A549 (cell line): ENCODE measurements around the gene FGR. TPM values are rescaled to one million over a fixed set of nuclear protein-coding genes. Genes with fewer than 3 reads are reported as not detected.

ENCODE experiments used
- ATAC-seq, 2 experiments: fragments of 200-7000 bp in 1 of 2; fragments of >200 bp in 1 of 2; cut with Nextera tagmentation in 1 of 2; cut with Tn5 transposase in 1 of 2; 3 replicates each; pipeline versions ENCODE4 v1.8.0 to v1.9.1; 2018 to 2020; ENCODE audit warnings: mild to moderate bottlenecking in 1 of 2, moderate library complexity in 1 of 2
- CTCF ChIA-PET: fragments of 300-600 bp; sonication (Branson Sonifier 250); formaldehyde crosslinking; extraction: SDS; loops from one replicate; lab custom pipeline; 2021; ENCODE audit warnings: antibody characterized with exemption, inconsistent platforms; lab: Yijun Ruan, JAX
- POLR2A ChIA-PET: fragments of 350-600 bp; formaldehyde crosslinking; extraction: SDS; loops from one replicate; lab custom pipeline; 2021; ENCODE audit warnings: antibody characterized with exemption, inconsistent platforms; lab: Yijun Ruan, JAX
- DNase-seq, 2 experiments: peaks; one replicate each; pipeline versions ENCODE4 v3.0.0 to v3.0.0-alpha.2; 2011 to 2016; ENCODE audit warnings: low read depth in 1 of 2, low spot score in 1 of 2
- FAIRE-seq: peaks from 2 replicates; lab custom pipeline; 2011; peaks lifted over from hg19 to GRCh38; lab: Jason Lieb, UNC
- H3K27ac ChIP-seq, 2 experiments: fragments of >200 bp; sonication (Bioruptor Twin); formaldehyde crosslinking; 3 replicates each; pipeline ENCODE4 v1.5.1; 2016 to 2017
- H3K4me1 ChIP-seq: fragments of >200 bp; sonication (Bioruptor Twin); formaldehyde crosslinking; 3 replicates; pipeline ENCODE4 v1.6.1; 2016
- H3K4me2 ChIP-seq: fragments of >200 bp; sonication (Bioruptor Twin); formaldehyde crosslinking; 3 replicates; pipeline ENCODE4 v1.6.1; 2016
- H3K4me3 ChIP-seq: fragments of >200 bp; sonication (Bioruptor Twin); formaldehyde crosslinking; 3 replicates; pipeline ENCODE4 v1.5.1; 2016
- H3K9me3 ChIP-seq: fragments of >200 bp; sonication (Bioruptor Twin); formaldehyde crosslinking; 3 replicates; pipeline ENCODE4 v1.6.1; 2016
- ATOH8 ChIP-seq: fragments of 250-450 bp; sonication (Bioruptor Pico); IDR thresholded peaks from 2 replicates; pipeline ENCODE4 v1.5.0; 2020; ENCODE audit warnings: low read depth, mild to moderate bottlenecking, moderate library complexity
- BCL3 ChIP-seq: fragments of >200 bp; sonication (Bioruptor Twin); formaldehyde crosslinking; IDR thresholded peaks from 3 replicates; pipeline ENCODE4 v1.6.1; 2016
- CHD2 ChIP-seq: fragments of 150-350 bp; IDR thresholded peaks from 2 replicates; pipeline ENCODE4 v1.6.1; 2014; ENCODE audit warnings: low read length; ENCODE audit not compliant: partially characterized antibody
- CHD4 ChIP-seq: fragments of 200-600 bp; sonication (generic); IDR thresholded peaks from 2 replicates; pipeline ENCODE4 v1.6.1; 2016; ENCODE audit warnings: antibody characterized with exemption, mild to moderate bottlenecking, borderline replicate concordance
- FOSB ChIP-seq: fragments of 250-450 bp; sonication (Bioruptor Pico); IDR thresholded peaks from 2 replicates; pipeline ENCODE4 v1.5.0; 2020; ENCODE audit warnings: mild to moderate bottlenecking, moderate library complexity
- FOXS1 ChIP-seq: fragments of 250-450 bp; sonication (Bioruptor Pico); IDR thresholded peaks from 2 replicates; pipeline ENCODE4 v1.5.0; 2020; ENCODE audit warnings: mild to moderate bottlenecking, moderate library complexity
- HDAC2 ChIP-seq: fragments of 200-600 bp; sonication (generic); IDR thresholded peaks from 2 replicates; pipeline ENCODE4 v1.6.1; 2016
- NFE2L2 ChIP-seq: fragments of 150-350 bp; conservative IDR thresholded peaks from 2 replicates; pipeline ENCODE4 v1.6.1; 2014; ENCODE audit warnings: low read length
- NPAS2 ChIP-seq: fragments of 250-450 bp; sonication (Bioruptor Pico); IDR thresholded peaks from 2 replicates; pipeline ENCODE4 v1.8.0; 2022; ENCODE audit warnings: mild to moderate bottlenecking, moderate library complexity, borderline replicate concordance
- NR3C1 ChIP-seq: fragments of >200 bp; sonication (Bioruptor Twin); formaldehyde crosslinking; IDR thresholded peaks from 3 replicates; pipeline ENCODE4 v1.6.1; 2017
- PHF8 ChIP-seq: fragments of 200-600 bp; sonication (generic); IDR thresholded peaks from 2 replicates; pipeline ENCODE4 v1.6.1; 2016; ENCODE audit warnings: low read depth, mild to moderate bottlenecking, antibody characterized with exemption, moderate library complexity, borderline replicate concordance
- RARB ChIP-seq: fragments of 250-450 bp; sonication (Bioruptor Pico); IDR thresholded peaks from 2 replicates; pipeline ENCODE4 v1.8.0; 2021; ENCODE audit warnings: mild to moderate bottlenecking, moderate library complexity
- RCOR1 ChIP-seq: fragments of 150-350 bp; IDR thresholded peaks from 2 replicates; pipeline ENCODE4 v1.6.1; 2014; ENCODE audit warnings: antibody characterized with exemption, low read length, low read depth
- RNF2 ChIP-seq: fragments of 200-600 bp; sonication (generic); IDR thresholded peaks from 2 replicates; pipeline ENCODE4 v1.6.1; 2016; ENCODE audit warnings: low read depth, mild to moderate bottlenecking, antibody characterized with exemption, moderate library complexity, borderline replicate concordance
- SMC3 ChIP-seq: fragments of >200 bp; sonication (Bioruptor Twin); formaldehyde crosslinking; IDR thresholded peaks from 3 replicates; pipeline ENCODE4 v1.6.1; 2018; ENCODE audit warnings: inconsistent platforms
- SREBF2 ChIP-seq: fragments of 450-650 bp; IDR thresholded peaks from 2 replicates; pipeline ENCODE4 v1.6.1; 2014; ENCODE audit warnings: mild to moderate bottlenecking, moderate library complexity
- TP53 ChIP-seq: fragments of 250-450 bp; sonication (Bioruptor Pico); IDR thresholded peaks from 2 replicates; pipeline ENCODE4 v1.5.0; 2021; ENCODE audit warnings: mild to moderate bottlenecking, moderate library complexity
- ZC3H11A ChIP-seq: fragments of 450-650 bp; IDR thresholded peaks from 2 replicates; pipeline ENCODE4 v1.6.1; 2014; ENCODE audit warnings: antibody characterized with exemption, mild to moderate bottlenecking
- ZFP36 ChIP-seq: fragments of 450-650 bp; IDR thresholded peaks from 2 replicates; pipeline ENCODE4 v1.6.1; 2014; ENCODE audit warnings: borderline replicate concordance; ENCODE audit not compliant: partially characterized antibody
- ZNF302 ChIP-seq: fragments of 250-450 bp; sonication (Bioruptor Pico); IDR thresholded peaks from 2 replicates; pipeline ENCODE4 v1.9.0; 2021; ENCODE audit warnings: inconsistent platforms, mild to moderate bottlenecking, moderate library complexity
- WGBS: methylation state at CpG from one replicate; pipeline ENCODE4 v1.1.6; 2017; ENCODE audit errors: missing lambda C conversion rate; 5-methylcytosine and 5-hydroxymethylcytosine counted together
- polyA plus RNA-seq, 4 experiments: library from polyadenylated mRNA; depleted of rRNA in 3 of 4; stranded (reverse); fragments of >200 nt; fragmentation: RNase III in 1 of 4; extraction: RNeasy Plus Mini Kit Qiagen cat#74134 plus additional on column Dnase treatment in 1 of 4; gene quantifications; 2 replicates in 3 of 4; 3 replicates in 1 of 4; pipeline ENCODE4 v1.2.3, GENCODE V29; 2011 to 2017
- TF ChIP-seq, protein P1 (sequence below): IDR thresholded peaks from 2 replicates; pipeline ENCODE4 v1.6.1; 2012
- TF ChIP-seq, protein P2 (sequence below): fragments of 200-600 bp; sonication (generic); IDR thresholded peaks from 2 replicates; pipeline ENCODE4 v1.6.1; 2016; ENCODE audit warnings: antibody characterized with exemption, mild to moderate bottlenecking, moderate library complexity

Gene FGR
- polyA plus RNA-seq, 2 of the 4 experiments (the other 2 are of a cell fraction) = not detected

DNA sequence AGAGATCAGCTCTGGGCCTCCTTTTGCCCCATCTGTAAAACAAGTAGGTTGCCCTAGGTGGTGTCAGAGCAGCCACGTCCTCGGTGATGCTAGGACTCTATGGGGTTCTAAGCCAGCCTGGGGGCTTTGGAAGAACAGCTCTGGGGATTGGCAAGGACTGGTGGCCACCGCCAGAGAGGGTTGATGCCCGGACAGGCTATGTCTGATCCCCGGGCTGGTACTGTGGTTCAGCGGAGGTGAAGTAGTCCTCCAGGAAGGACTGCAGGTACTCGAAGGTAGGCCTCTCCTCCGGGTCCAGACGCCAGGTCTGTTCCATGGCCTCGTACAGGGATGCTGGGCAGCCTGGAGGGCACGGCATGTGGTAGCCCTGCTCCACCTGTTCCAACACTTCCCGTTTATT, 22.3 kb downstream of the FGR start:
- no peak for FAIRE-seq
- Histone ChIP-seq H3K4me2 (no peak overlapping the region), H3K27ac (no peak overlapping the region), H3K4me3 (no peak overlapping the region), H3K9me3 (no peaks in the 10 kb centered on the region), H3K4me1 (no peaks in the 10 kb centered on the region)
- no peak for TF ChIP-seq RARB (CRISPR knock-in tag)
- no peak for TF ChIP-seq NPAS2 (CRISPR knock-in tag)
- TF ChIP-seq, protein P1, sequence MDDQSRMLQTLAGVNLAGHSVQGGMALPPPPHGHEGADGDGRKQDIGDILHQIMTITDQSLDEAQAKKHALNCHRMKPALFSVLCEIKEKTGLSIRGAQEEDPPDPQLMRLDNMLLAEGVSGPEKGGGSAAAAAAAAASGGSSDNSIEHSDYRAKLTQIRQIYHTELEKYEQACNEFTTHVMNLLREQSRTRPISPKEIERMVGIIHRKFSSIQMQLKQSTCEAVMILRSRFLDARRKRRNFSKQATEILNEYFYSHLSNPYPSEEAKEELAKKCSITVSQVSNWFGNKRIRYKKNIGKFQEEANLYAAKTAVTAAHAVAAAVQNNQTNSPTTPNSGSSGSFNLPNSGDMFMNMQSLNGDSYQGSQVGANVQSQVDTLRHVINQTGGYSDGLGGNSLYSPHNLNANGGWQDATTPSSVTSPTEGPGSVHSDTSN = no peak
- TF ChIP-seq FOSB (CRISPR knock-in tag) = no peak
- TF ChIP-seq FOXS1 (CRISPR knock-in tag) = no peak
- TF ChIP-seq TP53 = no peak
- TF ChIP-seq CHD2 = no peak
- no peak for TF ChIP-seq RCOR1
- TF ChIP-seq ZNF302 (CRISPR knock-in tag) = no peak
- TF ChIP-seq NR3C1 = no peak
- no peak for TF ChIP-seq BCL3
- no peak for TF ChIP-seq HDAC2
- no peak for TF ChIP-seq ZC3H11A
- TF ChIP-seq NFE2L2 = no peak
- TF ChIP-seq RNF2 = no peak
- TF ChIP-seq, protein P2, sequence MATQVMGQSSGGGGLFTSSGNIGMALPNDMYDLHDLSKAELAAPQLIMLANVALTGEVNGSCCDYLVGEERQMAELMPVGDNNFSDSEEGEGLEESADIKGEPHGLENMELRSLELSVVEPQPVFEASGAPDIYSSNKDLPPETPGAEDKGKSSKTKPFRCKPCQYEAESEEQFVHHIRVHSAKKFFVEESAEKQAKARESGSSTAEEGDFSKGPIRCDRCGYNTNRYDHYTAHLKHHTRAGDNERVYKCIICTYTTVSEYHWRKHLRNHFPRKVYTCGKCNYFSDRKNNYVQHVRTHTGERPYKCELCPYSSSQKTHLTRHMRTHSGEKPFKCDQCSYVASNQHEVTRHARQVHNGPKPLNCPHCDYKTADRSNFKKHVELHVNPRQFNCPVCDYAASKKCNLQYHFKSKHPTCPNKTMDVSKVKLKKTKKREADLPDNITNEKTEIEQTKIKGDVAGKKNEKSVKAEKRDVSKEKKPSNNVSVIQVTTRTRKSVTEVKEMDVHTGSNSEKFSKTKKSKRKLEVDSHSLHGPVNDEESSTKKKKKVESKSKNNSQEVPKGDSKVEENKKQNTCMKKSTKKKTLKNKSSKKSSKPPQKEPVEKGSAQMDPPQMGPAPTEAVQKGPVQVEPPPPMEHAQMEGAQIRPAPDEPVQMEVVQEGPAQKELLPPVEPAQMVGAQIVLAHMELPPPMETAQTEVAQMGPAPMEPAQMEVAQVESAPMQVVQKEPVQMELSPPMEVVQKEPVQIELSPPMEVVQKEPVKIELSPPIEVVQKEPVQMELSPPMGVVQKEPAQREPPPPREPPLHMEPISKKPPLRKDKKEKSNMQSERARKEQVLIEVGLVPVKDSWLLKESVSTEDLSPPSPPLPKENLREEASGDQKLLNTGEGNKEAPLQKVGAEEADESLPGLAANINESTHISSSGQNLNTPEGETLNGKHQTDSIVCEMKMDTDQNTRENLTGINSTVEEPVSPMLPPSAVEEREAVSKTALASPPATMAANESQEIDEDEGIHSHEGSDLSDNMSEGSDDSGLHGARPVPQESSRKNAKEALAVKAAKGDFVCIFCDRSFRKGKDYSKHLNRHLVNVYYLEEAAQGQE = no peak
- no peak for TF ChIP-seq SMC3
- no peak for TF ChIP-seq ZFP36
- POLR2A ChIA-PET = no interaction called here
- no peak for DNase-seq
- no peak for ATAC-seq
- CTCF ChIA-PET = interaction anchor here (0.7 to 23.7 kb wide), 5 partner anchors 32 to 218 kb away, joined by 3 to 314 read pairs (median 4); no protein-coding TSS in a partner anchor
- WGBS = 63% methylated on average over 6 of the region's 12 CpGs

DNA sequence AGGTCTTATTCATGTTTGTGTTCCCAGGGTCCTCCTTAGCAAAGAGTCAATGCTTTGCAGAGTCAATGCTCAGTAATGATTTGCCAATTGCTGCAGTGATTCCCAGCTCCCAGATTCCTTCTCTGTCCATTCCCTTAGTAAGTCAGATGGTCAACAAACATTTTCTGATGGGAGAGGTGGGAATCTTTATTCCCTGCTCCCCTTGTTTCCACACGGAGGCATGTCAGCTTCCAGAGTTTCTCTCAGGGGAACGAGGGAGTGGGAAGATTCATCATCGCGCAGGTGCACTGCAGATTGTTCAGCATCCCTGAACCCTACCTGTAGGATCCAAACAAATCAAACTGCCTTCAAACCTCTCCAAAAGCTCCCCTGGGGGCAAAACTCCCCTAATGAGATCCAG, 23.5 kb downstream of the FGR start:
- no peaks in the 10 kb centered on the region for H3K9me3 ChIP-seq
- no peak overlapping the region for H3K4me3 ChIP-seq
- no peak for FAIRE-seq
- H3K27ac ChIP-seq = no peak overlapping the region
- 64% methylated on average over 4 of the region's 4 CpGs for WGBS
- no peak overlapping the region for H3K4me2 ChIP-seq
- DNase-seq = peak in 1 of 2 experiments; percentile 36
- peaks cover 6% of the 10 kb centered on the region; the same call in 2 of the 3 replicates for H3K4me1 ChIP-seq
- no peak for TF ChIP-seq CHD4
- TF ChIP-seq SREBF2 = no peak
- TF ChIP-seq ATOH8 (CRISPR knock-in tag) = no peak
- no peak for TF ChIP-seq PHF8
- TF ChIP-seq, all 56 proteins: peak for 0
- ChIA-PET CTCF (interaction anchor here (0.5 to 23.7 kb wide), 8 partner anchors 9 to 312 kb away, joined by 3 to 314 read pairs (median 37); no protein-coding TSS in a partner anchor), POLR2A (no interaction called here)
- ATAC-seq = no peak
